ENCODE data around the gene NOL7.

NOL7 gene

GRCh38 chr6:13572951-13573654 is 42.0 kb upstream of the NOL7 start:
- Histone ChIP-seq H2AFZ (peak overlapping the region; percentile 93), H3K27ac (no peak overlapping the region), H3K9me3 (ENCODE audit: control insufficient read depth, low read length) (no peaks in the 10 kb centered on the region), H3K9ac (no peak overlapping the region), H3K36me3 (ENCODE audit: control insufficient read depth, insufficient read depth, low read length) (no peaks in the 10 kb centered on the region), H3K4me1 (peaks cover 9% of the 10 kb centered on the region), H3K79me2 (peaks cover 5% of the 10 kb centered on the region), H3K4me2 (ENCODE audit: low read length) (peak overlapping the region; percentile 91), H3K4me3 (ENCODE audit: low read depth, low read length) (peak overlapping the region; percentile 98), H3K27me3 (ENCODE audit: control insufficient read depth, insufficient read depth, low read length) (no peaks in the 10 kb centered on the region)
- TF ChIP-seq CTCF (IDR thresholded peaks at IDR 0.05) = no peak

- Histone ChIP-seq H3K4me3 (ENCODE audit: low read depth, low read length) (peak overlapping the region; percentile 98), H2AFZ (peak overlapping the region; percentile 93), H3K4me2 (ENCODE audit: low read length) (peak overlapping the region; percentile 91), H3K79me2 (peaks cover 5% of the 10 kb centered on the region), H3K9me3 (ENCODE audit: control insufficient read depth, low read length) (no peaks in the 10 kb centered on the region), H3K27ac (peak overlapping the region; percentile 98), H3K9ac (no peak overlapping the region), H3K4me1 (peaks cover 9% of the 10 kb centered on the region), H3K36me3 (ENCODE audit: control insufficient read depth, insufficient read depth, low read length) (no peaks in the 10 kb centered on the region), H3K27me3 (ENCODE audit: control insufficient read depth, insufficient read depth, low read length) (no peaks in the 10 kb centered on the region)
- no peak for TF ChIP-seq CTCF (IDR thresholded peaks at IDR 0.05)
Measured at GRCh38 chr6:13573669-13574110, 41.4 kb upstream of the NOL7 start.

GRCh38 chr6:13574149-13574570 is 41.0 kb upstream of the NOL7 start:
- Histone ChIP-seq H3K36me3 (ENCODE audit: control insufficient read depth, insufficient read depth, low read length) (no peaks in the 10 kb centered on the region), H3K27me3 (ENCODE audit: control insufficient read depth, insufficient read depth, low read length) (no peaks in the 10 kb centered on the region), H3K27ac (peak overlapping the region; percentile 98), H2AFZ (peak overlapping the region; percentile 93), H3K4me2 (ENCODE audit: low read length) (peak overlapping the region; percentile 97), H3K4me1 (peaks cover 9% of the 10 kb centered on the region), H3K9me3 (ENCODE audit: control insufficient read depth, low read length) (no peaks in the 10 kb centered on the region), H3K9ac (no peak overlapping the region), H3K4me3 (ENCODE audit: low read depth, low read length) (peak overlapping the region; percentile 98), H3K79me2 (peaks cover 5% of the 10 kb centered on the region)
- no peak for TF ChIP-seq CTCF (IDR thresholded peaks at IDR 0.05)

GRCh38 chr6:13574571-13575376 is 40.4 kb upstream of the NOL7 start, which contains the start of gene SIRT5:
Gene SIRT5, plus strand, starts transcription at chr6:13574601. Its CDS starts 9,510 bp downstream, at chr6:13584111.
- no peaks in the 10 kb centered on the region for H3K9me3 ChIP-seq (ENCODE audit: control insufficient read depth, low read length)
- peaks cover 5% of the 10 kb centered on the region for H3K79me2 ChIP-seq
- peaks cover 9% of the 10 kb centered on the region for H3K4me1 ChIP-seq
- TF ChIP-seq CTCF (IDR thresholded peaks at IDR 0.05) = no peak
- H3K4me3 ChIP-seq (ENCODE audit: low read depth, low read length) = peak within 1 kb of the TSS; percentile 98
- H3K27me3 ChIP-seq (ENCODE audit: control insufficient read depth, insufficient read depth, low read length) = no peaks in the 10 kb centered on the region
- H3K27ac ChIP-seq = peak within 1 kb of the TSS; percentile 98
- peak within 1 kb of the TSS; percentile 93 for H2AFZ ChIP-seq
- peak within 1 kb of the TSS; percentile 89 for H3K9ac ChIP-seq
- peak within 1 kb of the TSS; percentile 97 for H3K4me2 ChIP-seq (ENCODE audit: low read length)
- no peaks in the 10 kb centered on the region for H3K36me3 ChIP-seq (ENCODE audit: control insufficient read depth, insufficient read depth, low read length)

All from parathyroid adenoma (tissue), 2 donors.